K562 (cell line): Measurements from ENCODE around the gene NFATC3. TPM values are rescaled to one million over a fixed set of nuclear protein-coding genes. Genes with fewer than 3 reads are reported as not detected.

ENCODE experiments used
- ATAC-seq: fragments of 200-7000 bp; cut with Tn5 transposase; 3 replicates; pipeline ENCODE4 v1.9.1; 2020; ENCODE audit warnings: moderate library complexity
- BruUV-seq: library from RNA; stranded (reverse); fragments of 400-500 nt; replicated peaks from 2 replicates; lab custom pipeline; 2021; lab: Mats Ljungman, UMichigan
- CTCF ChIA-PET: fragments of 300-600 bp; formaldehyde crosslinking; extraction: SDS; loops from one replicate; lab custom pipeline; 2021; ENCODE audit warnings: low intra/inter-chr PET ratio; lab: Yijun Ruan, JAX
- POLR2A ChIA-PET: fragments of 300-600, 350-650 bp; sonication (Branson Sonifier 250); formaldehyde crosslinking; extraction: SDS; loops from one replicate; lab custom pipeline; 2021; ENCODE audit warnings: antibody characterized with exemption, inconsistent platforms; lab: Yijun Ruan, JAX
- DNase-seq, 4 experiments: peaks; one replicate each; pipeline versions ENCODE4 v3.0.0 to v3.0.0-alpha.2; 2011 to 2018; ENCODE audit warnings: low spot score in 3 of 4, mixed read lengths in 3 of 4; ENCODE audit errors: extremely low read depth in 1 of 4
- FAIRE-seq: peaks from 2 replicates; lab custom pipeline; 2011; peaks lifted over from hg19 to GRCh38; lab: Jason Lieb, UNC
- H2AFZ ChIP-seq: 2 replicates; pipeline ENCODE4 v1.6.0; 2011; ENCODE audit warnings: low read depth, low read length, control low read depth, inconsistent platforms
- H3K27ac ChIP-seq: fragments of 200-600 bp; 3 replicates; pipeline ENCODE4 v1.8.0; 2011; ENCODE audit warnings: low read depth, mild to moderate bottlenecking, control low read depth, inconsistent platforms, low read length, moderate library complexity, mixed read lengths; ENCODE audit errors: extremely low read depth
- H3K27me3 ChIP-seq, 2 experiments: fragments of 300-600 bp in 1 of 2; 2 replicates in 1 of 2; 3 replicates in 1 of 2; pipeline versions ENCODE4 v1.6.0 to v1.8.0; 2011; ENCODE audit warnings: inconsistent platforms in 2 of 2, low read length in 2 of 2, mild to moderate bottlenecking in 1 of 2, mixed read lengths in 1 of 2, moderate library complexity in 1 of 2; ENCODE audit not compliant: control insufficient read depth in 2 of 2, insufficient read depth in 2 of 2
- H3K36me3 ChIP-seq: fragments of 300-600 bp; 3 replicates; pipeline ENCODE4 v1.8.0; 2011; ENCODE audit warnings: mild to moderate bottlenecking, low read length, inconsistent platforms; ENCODE audit not compliant: control insufficient read depth, insufficient read depth
- H3K4me1 ChIP-seq, 2 experiments: fragments of 200-600 bp in 1 of 2; replicated peaks in 1 of 2; 2 replicates in 1 of 2; 3 replicates in 1 of 2; pipeline versions ENCODE4 v1.5.1 to v1.8.0; 2011; ENCODE audit warnings: inconsistent platforms in 2 of 2, low read length in 2 of 2, mild to moderate bottlenecking in 1 of 2, mixed read lengths in 1 of 2, moderate library complexity in 1 of 2; ENCODE audit not compliant: control insufficient read depth in 2 of 2, insufficient read depth in 2 of 2
- H3K4me2 ChIP-seq: 2 replicates; pipeline ENCODE4 v1.6.1; 2011; ENCODE audit warnings: low read length, control low read depth, inconsistent platforms, mixed read lengths; ENCODE audit not compliant: insufficient read depth
- H3K4me3 ChIP-seq: fragments of 200-600 bp; sonication (generic), shearing (Covaris generic); 2 replicates; pipeline ENCODE4 v1.5.1; 2016; ENCODE audit warnings: control low read depth, inconsistent platforms
- H3K79me2 ChIP-seq: fragments of 200-600 bp; 3 replicates; pipeline ENCODE4 v1.8.0; 2011; ENCODE audit warnings: low read length, inconsistent platforms; ENCODE audit not compliant: control insufficient read depth, insufficient read depth
- H3K9ac ChIP-seq, 2 experiments: 2 replicates each; pipeline versions ENCODE4 v1.6.0 to v1.6.1; 2011; ENCODE audit warnings: low read depth in 2 of 2, low read length in 2 of 2, control low read depth in 1 of 2, inconsistent platforms in 1 of 2, mild to moderate bottlenecking in 1 of 2, mixed read lengths in 1 of 2; ENCODE audit not compliant: insufficient read depth in 1 of 2
- H3K9me1 ChIP-seq: one replicate; pipeline ENCODE4 v1.6.0; 2011; ENCODE audit warnings: inconsistent platforms, mild to moderate bottlenecking, low read length, moderate library complexity; ENCODE audit not compliant: control insufficient read depth, insufficient read depth
- H3K9me3 ChIP-seq: replicated peaks from 2 replicates; pipeline ENCODE4 v1.5.1; 2011; ENCODE audit warnings: low read depth, low read length, inconsistent platforms; ENCODE audit not compliant: control insufficient read depth, insufficient read depth
- H4K20me1 ChIP-seq: replicated peaks from 2 replicates; pipeline ENCODE4 v1.6.1; 2011; ENCODE audit warnings: low read length, inconsistent platforms, mixed read lengths; ENCODE audit not compliant: control insufficient read depth, insufficient read depth
- ARNT ChIP-seq, 2 experiments: fragments of 450-650 bp; IDR thresholded peaks; 2 replicates each; pipeline ENCODE4 v1.6.1; 2016; ENCODE audit warnings: mild to moderate bottlenecking in 1 of 2
- ATF1 ChIP-seq, 2 experiments: fragments of 450-650 bp in 1 of 2; IDR thresholded peaks; 2 replicates each; pipeline ENCODE4 v1.6.1; 2016; ENCODE audit warnings: missing compliant biosample characterization in 1 of 2, missing genetic modification characterization in 1 of 2
- CGGBP1 ChIP-seq: fragments of 250-450 bp; sonication (Bioruptor Pico); IDR thresholded peaks from 2 replicates; pipeline ENCODE4 v1.9.0; 2021; ENCODE audit warnings: mild to moderate bottlenecking
- CUX1 ChIP-seq: fragments of 200-800 bp; sonication (Bioruptor generic); IDR thresholded peaks from 2 replicates; pipeline ENCODE4 v1.6.1; 2016; ENCODE audit warnings: missing genetic modification characterization, missing compliant biosample characterization
- DACH1 ChIP-seq: fragments of 450-650 bp; IDR thresholded peaks from 2 replicates; pipeline ENCODE4 v1.6.1; 2018; ENCODE audit not compliant: partially characterized antibody
- HNRNPLL ChIP-seq: fragments of 200-400 bp; formaldehyde crosslinking; IDR thresholded peaks from 2 replicates; pipeline ENCODE4 v1.6.1; 2017; ENCODE audit warnings: low read length, low read depth, mild to moderate bottlenecking; ENCODE audit not compliant: poor library complexity, severe bottlenecking
- ZBTB43 ChIP-seq: sonication (generic); formaldehyde crosslinking; IDR thresholded peaks from 2 replicates; pipeline ENCODE4 v1.8.0; 2023; ENCODE audit warnings: mild to moderate bottlenecking, missing genetic modification reagents
- WGBS: fragments of 100-300 bp; shearing (Covaris generic); methylation state at CpG from one replicate; pipeline ENCODE4 v1.1.6; 2016; ENCODE audit warnings: low coverage, mixed read lengths; ENCODE audit not compliant: insufficient coverage; ENCODE audit errors: missing lambda C conversion rate; 5-methylcytosine and 5-hydroxymethylcytosine counted together
- in situ Hi-C: fragments of 300-500 bp; cut with MboI; formaldehyde crosslinking; loops from 4 replicates; pipeline ENCODE4 v1.15.0; 2018; ENCODE audit warnings: inconsistent platforms, mixed read lengths
- intact Hi-C: fragments of 100-400 bp; cut with micrococcal nuclease; formaldehyde crosslinking; loops from 2 replicates; pipeline ENCODE4 v1.14.2; 2022
- polyA plus RNA-seq, 8 experiments: library from polyadenylated mRNA; depleted of rRNA in 4 of 8; stranded (reverse) in 5 of 8; unstranded in 3 of 8; fragments of >200 nt; fragmentation: Nextera tagmentation in 2 of 8; fragmentation: Illumina TruSeq in 1 of 8; extraction: Ambion mirVana in 2 of 8; extraction: Trizol in 1 of 8; gene quantifications; 2 replicates each; pipeline versions ENCODE4 v1.2.1 to v1.2.3, GENCODE V29; 2011 to 2014; ENCODE audit warnings: inconsistent platforms in 1 of 8, missing spikeins in 1 of 8
- total RNA-seq, 7 experiments: library from RNA; depleted of rRNA in 6 of 7; stranded (reverse); fragments of >200 nt in 6 of 7; fragmentation: Illumina TruSeq in 2 of 7; extraction: Trizol in 2 of 7; gene quantifications; 2 replicates each; pipeline versions ENCODE4 v1.2.1 to v1.2.3, GENCODE V29; 2011 to 2021; ENCODE audit warnings: low replicate concordance in 1 of 7

NFATC3 gene
- total and polyA plus RNA-seq, 9 of the 15 experiments (the other 6 are each of a cell fraction or from before 2014, with no cell fraction given), result 15.7 to 98.4 (median 59.4) TPM

GRCh38 chr16:68070249-68070730 is 14.9 kb upstream of the NFATC3 start:
- H3K9ac ChIP-seq, result no peak overlapping the region
- no peak overlapping the region for H3K4me2 ChIP-seq
- H3K36me3 ChIP-seq, result peaks cover 79% of the 10 kb centered on the region; the same call in 2 of the 3 replicates
- POLR2A ChIA-PET, result interaction anchor here (0.7 kb wide), 1 partner anchor 35 kb away, joined by 3 read pairs; no protein-coding TSS in a partner anchor
- no peak overlapping the region for H3K4me3 ChIP-seq
- no peaks in the 10 kb centered on the region for H4K20me1 ChIP-seq
- no peaks in the 10 kb centered on the region for H3K9me3 ChIP-seq
- H2AFZ ChIP-seq, result no peak overlapping the region
- CTCF ChIA-PET, result no interaction called here
- TF ChIP-seq CGGBP1 (CRISPR knock-in tag) (no peak), ATF1 (CRISPR knock-in tag; IDR thresholded peaks at IDR 0.05) (no peak), ATF1 (tag; IDR thresholded peaks at IDR 0.05) (no peak), ZBTB43 (CRISPR knock-in tag) (no peak), HNRNPLL (no peak), DACH1 (no peak), CUX1 (CRISPR knock-in tag) (no peak), ARNT (IDR thresholded peaks at IDR 0.05) (no peak)
- TF ChIP-seq, all 486 proteins: peak for 0
- intact Hi-C loops, result no loop called here
- H3K27ac ChIP-seq, result no peak overlapping the region
- in situ Hi-C loops, result loop anchor here (10.0 kb wide), 1 partner anchor 155 kb away; no protein-coding TSS in a partner anchor
- no TSS peak for BruUV-seq
- no peaks in the 10 kb centered on the region for H3K79me2 ChIP-seq
- H3K4me1 ChIP-seq, result peaks cover 9% of the 10 kb centered on the region in 2 experiments
- H3K9me1 ChIP-seq, result no peaks in the 10 kb centered on the region
- ATAC-seq (no peak), DNase-seq (no peak), FAIRE-seq (no peak)
- H3K27me3 ChIP-seq, result no peaks in the 10 kb centered on the region
- WGBS, result 94% methylated on average over 2 of the region's 2 CpGs
